Non-pigmented ciliary epithelial cell (primary cell): ENCODE results near the gene LONP2.
"Not testable (repeated sequence)": the region's sequence is repeated elsewhere in the genome, so short reads cannot be mapped to it uniquely, and the experiment has no call there.

Experiments used
- DNase-seq: peaks from one replicate; pipeline ENCODE4 v3.0.0-alpha.2; 2010; ENCODE audit warnings: low read depth

The LONP2 gene

DNA sequence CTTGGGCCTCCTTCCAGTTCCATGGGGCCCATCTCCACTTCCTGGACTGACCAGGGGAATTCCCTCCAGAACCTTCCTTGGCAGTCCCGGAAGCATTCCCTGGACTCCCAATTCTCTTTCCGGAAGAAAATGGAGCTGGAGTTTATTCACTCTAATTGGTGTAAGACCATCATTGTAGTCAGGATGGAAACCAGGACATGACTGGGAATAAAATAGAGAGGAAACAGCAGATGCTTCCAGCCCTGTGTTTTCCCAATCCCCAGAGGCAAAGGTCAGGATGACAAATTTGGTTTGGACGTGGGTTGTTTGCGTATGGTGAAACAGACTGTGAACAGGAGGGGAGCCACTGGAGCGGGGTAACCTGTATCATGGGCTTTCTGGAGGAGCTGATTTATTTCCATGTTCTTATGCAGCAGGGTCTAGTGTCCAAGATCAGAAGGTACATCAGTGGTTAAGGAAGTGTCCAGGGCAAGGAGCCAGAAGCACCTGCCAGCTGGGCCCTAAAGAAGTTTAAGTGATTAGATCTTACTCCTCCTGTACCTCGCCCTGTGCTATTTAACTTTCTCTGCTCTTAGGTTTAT lies 8.5 kb upstream of the LONP2 start:
- DNase-seq, result no peak

DNA sequence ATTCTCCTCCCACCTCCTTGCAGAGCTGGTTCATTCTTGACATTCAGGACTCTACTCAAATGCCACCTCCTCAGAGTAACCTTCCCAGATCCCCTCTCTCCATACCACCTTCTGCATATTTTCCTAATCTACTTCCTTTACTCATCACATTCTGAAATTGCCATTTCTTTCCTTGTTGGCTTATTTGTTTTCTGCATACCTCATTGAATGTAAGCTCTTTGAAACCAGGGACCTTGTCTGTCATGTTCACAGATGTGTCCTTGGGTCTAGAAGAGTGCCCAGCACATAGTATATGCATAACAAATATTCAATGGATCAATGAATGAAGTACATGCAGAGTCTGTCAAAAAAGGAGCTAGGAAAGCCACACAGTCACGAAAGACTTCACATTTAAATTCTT lies 7.8 kb upstream of the LONP2 start:
- no peak for DNase-seq

DNA sequence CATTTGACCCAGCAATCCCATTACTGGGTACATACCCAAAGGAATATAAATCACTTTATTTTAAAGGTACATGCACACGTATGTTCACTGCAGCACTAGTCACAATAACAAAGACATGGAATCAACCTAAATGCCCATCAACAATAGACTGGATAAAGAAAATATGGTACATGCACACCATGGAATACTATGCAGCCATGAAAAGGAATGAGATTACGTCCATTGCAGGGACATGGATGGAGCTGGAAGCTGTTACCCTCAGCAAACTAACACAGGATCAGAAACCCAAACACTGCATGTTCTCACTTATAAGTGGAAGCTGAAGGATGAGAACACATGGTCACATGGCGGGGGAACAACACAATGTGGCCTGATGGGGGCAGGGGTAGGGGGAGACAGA lies 4.0 kb upstream of the LONP2 start:
- not testable (repeated sequence) for DNase-seq

DNA sequence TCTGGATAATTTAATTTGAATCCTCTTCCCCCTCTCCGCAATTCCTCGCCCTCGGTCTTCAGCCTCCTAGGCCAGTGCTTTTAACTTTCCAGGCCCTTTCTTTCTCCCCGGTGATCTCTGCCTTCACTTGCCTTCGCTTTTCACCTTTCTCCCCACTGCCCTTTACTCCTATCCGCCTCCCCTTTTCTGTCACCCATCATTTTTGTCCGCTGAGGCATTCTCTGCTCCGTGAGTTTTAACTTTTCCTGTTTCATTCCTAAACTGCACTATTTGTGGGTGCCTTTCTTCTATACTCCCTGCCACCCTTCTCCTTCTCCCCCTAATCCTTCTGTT lies 729 bp downstream of the LONP2 start:
- no peak for DNase-seq

DNA sequence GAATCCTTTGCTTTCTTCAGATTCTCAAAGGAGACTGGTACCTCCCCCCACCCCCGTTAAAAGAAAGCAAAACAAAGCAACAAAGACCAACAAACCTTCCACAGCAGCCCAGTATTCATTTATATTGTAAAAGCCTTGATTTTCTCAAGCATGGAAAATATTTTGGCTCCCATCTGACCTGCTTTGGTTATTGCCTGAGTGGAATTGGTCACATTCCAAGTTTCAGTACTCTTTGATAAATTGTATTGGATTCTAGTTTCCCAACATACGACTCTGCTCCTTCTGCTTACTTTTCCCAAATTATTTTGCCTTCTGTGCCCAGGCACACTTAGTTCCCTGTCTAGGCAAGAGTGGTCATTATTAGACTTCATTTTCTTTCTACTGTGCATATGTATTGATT lies 2.0 kb downstream of the LONP2 start:
- no peak for DNase-seq

DNA sequence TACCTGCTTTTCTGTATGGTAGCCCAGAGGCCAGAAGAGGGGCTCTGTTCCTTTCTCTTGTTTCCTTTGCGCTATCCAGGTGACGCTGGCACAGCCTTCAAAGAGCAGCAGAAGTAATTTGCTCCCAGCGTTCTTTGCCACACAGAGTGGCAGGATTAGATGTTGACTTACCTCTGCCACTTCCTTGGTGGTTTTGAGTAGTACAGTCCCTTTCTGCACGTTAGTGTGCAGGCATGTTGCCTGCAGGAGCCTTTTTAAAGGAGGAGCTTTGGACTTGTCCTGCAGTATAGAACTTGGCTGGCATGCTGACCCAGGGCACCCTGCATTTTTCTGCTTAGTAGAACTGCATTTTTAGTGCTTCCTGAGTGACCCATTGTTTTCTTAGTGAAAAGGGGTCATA lies 3.2 kb downstream of the LONP2 start, which contains the start of gene ABCC11:
Gene ABCC11, minus strand, starts transcription at position 229 of the 400 bp plus-strand sequence. CDS start 15,618 bp downstream, outside the sequence.
- no peak for DNase-seq

DNA sequence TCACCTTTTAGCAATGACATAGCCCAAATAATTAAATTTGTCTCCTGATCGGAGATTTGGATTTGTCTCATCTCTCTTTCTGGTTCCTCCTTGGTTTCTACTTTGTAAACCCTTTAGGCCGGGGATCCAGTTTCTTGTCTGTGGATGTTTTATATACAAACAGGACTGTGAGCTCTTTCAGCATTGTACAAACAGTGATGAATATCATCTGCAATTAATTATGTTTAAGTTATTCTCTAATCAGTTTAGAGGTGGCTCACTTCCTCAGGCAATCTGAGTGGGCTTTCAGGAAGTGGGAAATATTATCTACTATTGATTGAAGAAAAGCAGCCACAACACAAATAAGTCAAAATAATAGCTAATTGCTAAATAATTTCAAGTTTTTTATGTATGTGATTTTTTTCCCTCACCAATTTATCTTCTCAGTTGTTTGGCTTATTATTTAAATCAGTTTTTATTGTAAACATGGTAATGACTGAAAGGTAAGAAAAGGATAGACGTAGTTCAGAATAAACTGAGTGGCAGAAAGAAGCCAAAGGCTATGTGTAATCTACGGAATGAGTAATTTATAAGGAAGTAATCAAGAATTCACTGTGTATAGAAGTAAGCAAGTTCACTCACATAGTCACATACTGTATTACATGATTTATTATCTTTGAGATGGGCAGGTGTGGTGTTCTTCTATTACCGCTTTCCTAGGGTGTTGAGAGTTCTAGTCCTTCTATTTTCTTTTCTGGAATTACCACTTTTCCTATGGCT lies 6.6 kb downstream of the LONP2 start:
- DNase-seq, result no peak

DNA sequence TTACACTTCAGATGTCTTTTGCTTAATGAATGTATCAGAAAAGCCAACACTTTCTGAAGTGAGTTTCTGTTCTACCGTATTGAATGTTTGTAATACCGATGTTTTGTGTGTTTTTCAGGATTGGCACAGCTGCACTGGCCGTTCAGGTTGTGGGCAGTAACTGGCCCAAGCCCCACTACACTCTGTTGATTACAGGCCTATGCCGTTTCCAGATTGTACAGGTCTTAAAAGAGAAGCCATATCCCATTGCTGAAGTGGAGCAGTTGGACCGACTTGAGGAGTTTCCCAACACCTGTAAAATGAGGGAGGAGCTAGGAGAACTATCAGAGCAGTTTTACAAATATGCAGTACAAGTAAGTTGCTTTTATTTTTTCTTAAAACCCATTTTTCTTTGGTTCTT lies 7.9 kb downstream of the LONP2 start:
- DNase-seq, result no peak

DNA sequence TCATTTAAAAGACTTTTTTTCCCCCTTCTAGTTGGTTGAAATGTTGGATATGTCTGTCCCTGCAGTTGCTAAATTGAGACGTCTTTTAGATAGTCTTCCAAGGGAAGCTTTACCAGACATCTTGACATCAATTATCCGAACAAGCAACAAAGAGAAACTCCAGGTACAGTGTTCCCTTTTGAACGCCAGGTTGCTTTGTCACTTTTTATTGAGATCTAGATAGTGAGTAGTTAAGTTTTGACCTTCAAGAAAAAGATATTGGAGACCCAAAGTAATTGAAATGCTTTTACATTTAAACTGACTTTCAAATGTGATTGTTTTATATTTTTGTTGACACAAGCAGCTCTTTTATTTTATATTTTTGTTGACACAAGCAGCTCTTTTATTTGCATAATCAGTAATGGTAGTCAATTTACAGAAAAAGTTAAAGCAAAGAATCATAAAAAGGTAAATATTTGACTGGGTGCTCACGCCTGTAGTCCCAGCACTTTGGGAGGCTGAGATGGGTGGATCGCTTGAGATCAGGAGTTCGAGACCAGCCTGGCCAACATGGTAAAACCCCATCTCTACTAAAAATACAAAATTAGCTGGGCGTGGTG lies 12.6 kb downstream of the LONP2 start:
- no peak for DNase-seq

DNA sequence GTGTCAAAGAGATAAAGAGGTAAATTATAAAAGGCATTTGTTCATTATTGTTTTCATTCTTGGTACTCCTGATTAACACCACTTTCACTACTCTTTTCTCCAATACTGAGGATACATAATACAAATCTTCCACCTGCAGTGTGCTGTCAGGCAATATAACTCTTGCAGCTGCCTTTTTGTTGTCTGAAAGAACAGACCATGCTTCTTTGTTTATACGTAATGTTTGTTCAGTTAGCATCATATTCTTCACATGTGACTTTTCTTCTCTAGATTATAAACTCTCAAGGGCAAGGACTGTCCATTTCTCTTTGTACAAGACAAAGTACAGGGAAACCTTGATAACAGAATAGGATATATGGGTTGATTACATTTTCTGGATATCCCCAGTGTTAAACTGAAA lies 17.5 kb downstream of the LONP2 start:
- DNase-seq, result no peak

DNA sequence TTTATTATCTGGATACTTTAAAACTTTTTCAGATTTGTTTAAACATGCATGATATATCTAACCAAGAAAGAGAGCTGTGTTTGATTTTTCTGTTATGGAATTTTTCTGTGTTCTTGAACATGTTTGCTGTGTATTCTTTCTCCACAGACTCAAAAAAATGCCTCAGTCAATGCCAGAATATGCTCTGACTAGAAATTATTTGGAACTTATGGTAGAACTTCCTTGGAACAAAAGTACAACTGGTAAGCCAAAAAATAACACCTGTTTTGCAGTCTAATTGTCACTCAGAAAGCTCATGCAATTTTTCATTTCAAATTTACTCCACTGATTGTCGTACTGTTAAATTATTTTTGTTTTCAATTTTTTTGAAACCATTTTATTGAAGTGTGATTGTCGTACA lies 18.5 kb downstream of the LONP2 start:
- no peak for DNase-seq

DNA sequence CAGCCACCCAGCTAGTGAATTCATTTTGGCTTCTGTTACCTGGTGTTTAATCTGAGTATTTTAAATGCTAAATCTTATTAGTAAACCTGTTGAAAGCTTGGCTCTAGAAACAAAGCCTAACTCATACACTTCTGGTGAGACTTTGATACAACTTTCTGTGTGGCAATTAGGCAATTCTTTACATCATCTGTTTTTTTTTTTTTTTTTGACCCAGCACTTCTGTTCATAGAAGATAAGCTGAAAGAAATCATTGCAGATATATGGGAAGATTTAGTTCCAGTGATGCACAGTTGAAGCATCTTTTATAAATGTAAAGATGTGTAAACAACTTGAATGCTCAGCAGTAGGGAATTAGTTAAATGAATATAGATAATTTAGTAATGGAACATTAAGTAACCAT lies 24.9 kb downstream of the LONP2 start:
- no peak for DNase-seq

DNA sequence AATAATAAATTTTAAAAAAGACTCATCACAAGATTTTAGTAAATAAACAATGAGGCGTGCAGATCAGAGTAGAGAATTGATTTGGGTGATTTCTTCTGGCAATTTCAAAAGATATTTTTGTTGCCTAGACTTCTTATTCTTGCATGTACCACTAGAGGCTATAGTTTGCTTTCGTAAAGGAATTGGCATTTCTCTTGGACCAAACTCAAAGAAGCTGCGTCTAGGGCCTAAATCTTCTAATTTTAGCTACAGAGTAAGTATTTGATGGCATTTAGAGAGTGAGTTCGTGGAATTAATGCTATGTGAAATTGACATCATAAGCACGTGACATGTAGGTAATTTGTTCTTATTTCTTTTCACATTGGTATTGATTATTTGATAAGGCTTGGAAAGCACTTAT lies 27.6 kb downstream of the LONP2 start:
- DNase-seq, result no peak

DNA sequence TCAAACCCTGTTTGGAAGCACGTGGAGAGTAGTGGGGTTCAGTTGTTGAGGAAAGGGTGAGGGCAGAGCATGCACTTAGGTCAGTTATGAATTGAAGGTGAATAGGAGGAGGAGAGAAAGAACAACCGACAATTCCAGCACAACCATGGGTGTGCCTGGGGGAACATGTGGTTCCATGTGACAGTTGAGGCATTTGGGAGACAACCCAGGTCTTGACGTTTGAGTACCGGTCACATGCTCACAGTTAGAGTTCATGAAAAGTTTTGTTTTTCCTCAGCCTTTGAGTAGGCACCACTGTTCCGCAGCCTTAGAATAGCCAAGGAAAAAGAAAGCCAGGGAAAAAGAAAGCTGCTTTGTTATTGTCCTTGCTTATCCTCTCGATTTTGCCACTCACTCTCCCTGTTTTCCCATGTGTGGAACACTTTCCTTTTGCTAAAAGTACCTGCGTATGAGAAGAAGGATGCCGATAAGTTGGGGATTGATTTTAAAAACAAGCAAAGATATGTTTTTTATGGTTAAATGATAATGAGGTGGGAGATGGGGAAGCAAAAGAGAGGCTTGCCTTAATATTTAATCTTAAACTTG lies 28.8 kb downstream of the LONP2 start:
- DNase-seq, result no peak

DNA sequence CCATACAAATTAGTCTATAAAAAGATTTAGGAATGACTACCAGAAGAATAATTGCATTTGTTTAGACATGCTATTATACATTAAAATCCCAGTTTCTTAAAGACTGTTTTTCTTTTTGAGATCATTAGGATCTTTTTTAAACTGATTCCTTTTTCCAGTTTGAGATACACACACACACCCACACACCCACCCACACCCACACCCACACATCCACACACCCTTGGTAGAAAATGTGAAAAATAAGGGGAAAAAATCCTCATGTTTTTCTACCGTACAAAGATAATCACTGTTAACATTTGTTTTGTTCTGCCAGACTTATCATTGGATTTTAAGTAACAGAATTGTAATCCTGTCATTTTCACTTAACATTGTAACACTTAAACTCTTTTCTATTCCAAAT lies 30.4 kb downstream of the LONP2 start:
- DNase-seq, result no peak

DNA sequence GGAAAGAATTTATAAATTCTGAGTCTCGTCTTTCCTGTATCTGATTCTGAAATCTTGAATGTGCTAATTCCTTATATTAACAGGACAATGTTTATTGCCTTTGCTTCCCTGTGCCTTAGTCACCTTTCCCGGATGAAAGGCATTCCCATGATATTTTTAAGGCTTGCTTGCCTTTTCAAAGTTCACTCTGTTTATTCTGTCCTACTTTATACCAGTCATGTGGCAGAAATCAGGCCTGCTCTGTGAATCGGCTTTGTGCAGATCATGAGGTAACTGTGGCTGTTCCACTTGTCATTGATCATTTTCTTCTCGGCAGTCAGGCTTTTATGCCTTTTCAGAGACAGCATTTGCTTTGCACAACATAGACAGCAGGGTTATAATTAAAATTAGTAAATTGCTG lies 32.0 kb downstream of the LONP2 start:
- DNase-seq, result peak; percentile 28

DNA sequence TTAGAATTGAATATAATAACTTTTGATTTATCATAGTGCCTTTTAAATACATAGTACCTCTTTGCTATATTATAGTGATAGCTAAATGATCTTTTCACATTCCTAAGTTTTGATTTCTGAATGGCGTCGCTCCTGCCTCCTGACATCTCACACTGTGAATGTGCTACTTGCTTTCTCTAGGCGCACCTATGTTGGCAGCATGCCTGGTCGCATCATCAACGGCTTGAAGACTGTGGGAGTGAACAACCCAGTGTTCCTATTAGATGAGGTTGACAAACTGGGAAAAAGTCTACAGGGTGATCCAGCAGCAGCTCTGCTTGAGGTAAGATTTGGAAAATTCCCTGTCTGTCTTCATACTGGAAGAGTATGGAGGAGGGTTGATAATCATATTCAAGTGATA lies 33.1 kb downstream of the LONP2 start:
- no peak for DNase-seq

DNA sequence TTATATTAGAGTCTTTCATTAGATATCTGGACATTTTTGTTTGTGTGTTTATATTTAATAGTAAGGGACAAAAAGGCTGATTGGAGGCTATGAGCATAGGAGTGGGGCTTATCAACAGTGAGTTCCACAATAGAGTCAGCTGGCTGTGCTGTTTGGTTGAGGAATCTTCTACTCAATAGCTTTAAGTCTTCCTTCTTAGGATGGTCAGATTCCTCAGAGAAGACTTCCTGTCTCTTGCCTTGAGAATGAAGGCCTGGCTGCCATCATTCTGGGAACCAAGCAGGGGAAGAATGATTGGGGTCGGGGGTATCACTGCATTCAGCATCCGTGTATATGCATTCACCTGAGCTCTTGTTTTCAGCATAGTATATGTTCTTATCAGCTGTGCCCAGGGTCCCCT lies 35.1 kb downstream of the LONP2 start:
- no peak for DNase-seq

DNA sequence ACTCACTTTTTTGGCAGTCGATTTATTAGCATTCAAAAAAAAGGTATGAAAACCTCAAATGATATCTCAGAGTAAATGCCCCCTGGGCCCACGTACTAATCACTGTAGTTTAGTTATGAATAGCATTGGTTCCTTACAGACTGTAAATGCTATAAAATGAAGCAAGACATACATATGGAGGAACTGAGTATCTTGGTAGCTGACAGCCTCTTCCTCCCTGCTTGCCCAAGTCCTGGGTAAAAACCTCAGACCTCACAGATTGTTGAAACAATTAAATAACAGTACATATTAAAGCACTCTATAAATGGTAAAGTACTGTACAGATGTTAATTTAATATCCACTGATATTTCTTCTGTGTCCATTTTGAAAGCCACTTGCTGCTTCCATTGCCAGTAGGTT lies 36.4 kb downstream of the LONP2 start:
- DNase-seq, result no peak

DNA sequence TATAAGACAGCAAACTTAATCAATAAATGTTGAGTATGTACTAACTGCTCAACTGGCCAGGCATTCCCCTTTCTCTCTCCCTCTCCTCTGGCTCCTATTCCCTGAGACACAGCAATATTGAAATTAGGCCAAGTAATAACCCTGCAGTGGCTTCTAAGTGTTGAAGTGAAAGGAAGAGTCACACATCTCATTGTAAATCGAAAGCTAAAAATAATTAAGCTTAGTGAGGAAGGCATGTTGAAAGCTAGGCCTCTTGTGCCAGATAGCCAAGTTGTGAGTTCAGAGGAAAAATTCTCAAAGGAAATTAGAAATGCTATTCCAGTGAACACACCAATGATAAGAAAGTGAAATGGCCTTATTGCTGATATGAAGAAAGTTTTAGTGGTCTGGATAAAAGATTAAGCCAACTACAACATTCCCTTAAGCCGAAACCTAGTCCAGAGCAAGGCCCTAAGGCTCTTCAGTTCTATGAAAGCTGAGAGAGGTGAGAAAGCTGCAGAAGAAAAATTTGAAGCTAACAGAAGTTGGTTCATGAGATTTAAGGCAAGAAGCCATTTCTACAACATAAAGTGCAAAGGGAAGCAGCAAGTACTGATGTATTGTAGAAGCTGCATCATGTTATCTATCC lies 38.6 kb downstream of the LONP2 start:
- DNase-seq, result no peak

DNA sequence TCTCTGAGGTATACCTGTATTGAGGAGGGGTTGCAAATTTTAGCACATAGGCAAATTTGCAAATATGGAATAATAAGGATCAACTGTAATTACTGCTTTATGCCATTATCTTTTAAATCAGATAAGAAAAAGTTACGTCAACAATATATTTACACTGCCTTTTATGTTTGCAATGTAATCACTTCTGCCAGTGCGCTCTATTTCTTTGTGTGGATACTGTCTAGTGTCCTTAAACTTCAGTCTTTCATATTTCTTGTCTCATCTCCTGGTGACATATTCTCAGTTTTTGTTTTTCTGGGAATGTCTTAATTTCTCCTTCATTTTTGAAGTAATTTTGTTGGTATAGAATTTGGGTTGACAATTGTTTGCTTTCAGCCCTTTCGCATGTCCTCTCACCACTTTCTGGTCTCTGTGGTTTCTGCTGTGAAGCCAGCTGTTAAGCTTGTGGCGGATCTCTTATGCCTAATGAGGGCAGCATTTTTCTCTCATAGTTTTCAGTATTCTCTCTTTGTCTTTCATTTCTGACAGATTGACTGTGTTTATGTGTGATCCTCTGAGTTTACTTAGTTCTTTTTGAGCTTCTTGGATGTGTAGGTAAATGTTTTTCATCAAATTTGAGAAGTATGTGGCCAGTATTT lies 40.8 kb downstream of the LONP2 start:
- no peak for DNase-seq

DNA sequence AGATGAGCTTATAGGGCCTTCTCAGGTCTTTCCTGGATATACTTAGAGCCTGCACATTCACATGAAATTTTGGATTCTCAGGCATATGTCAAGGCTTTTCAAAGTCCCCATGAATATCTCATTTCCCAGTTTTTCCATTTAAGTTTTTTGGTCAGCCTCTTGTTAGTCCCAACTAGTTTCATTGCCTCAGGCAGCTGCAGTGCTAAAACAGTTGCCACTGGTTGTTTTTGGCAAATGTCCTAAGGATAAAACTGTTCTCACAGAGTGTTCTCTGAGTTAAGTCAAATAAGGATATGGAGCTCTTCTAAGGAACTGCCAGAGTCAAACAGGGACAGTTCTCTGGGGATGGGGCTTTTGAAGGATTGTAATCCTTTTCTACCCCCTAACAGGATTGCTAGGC lies 43.1 kb downstream of the LONP2 start:
- DNase-seq, result no peak
